NT2/D1 (cell line): ENCODE measurements around the gene ABCB9.

ENCODE experiments used
- DNase-seq: peaks from one replicate; pipeline ENCODE4 v3.0.0-alpha.2; 2011; ENCODE audit warnings: low read depth, low spot score
- H3K27me3 ChIP-seq: 2 replicates; pipeline ENCODE4 v1.6.0; 2011; ENCODE audit warnings: mild to moderate bottlenecking; ENCODE audit not compliant: insufficient read length, insufficient read depth
- H3K36me3 ChIP-seq: 2 replicates; pipeline ENCODE4 v1.6.1; 2011; ENCODE audit warnings: mild to moderate bottlenecking, low read length, mixed read lengths; ENCODE audit not compliant: insufficient read depth, insufficient read length
- H3K4me1 ChIP-seq: 2 replicates; pipeline ENCODE4 v1.5.1; 2011; ENCODE audit not compliant: insufficient read depth, insufficient read length
- H3K4me3 ChIP-seq: 2 replicates; pipeline ENCODE4 v1.5.1; 2011; ENCODE audit warnings: low read depth; ENCODE audit not compliant: insufficient read length
- H3K9ac ChIP-seq: 2 replicates; pipeline ENCODE4 v1.6.0; 2011; ENCODE audit warnings: low read depth; ENCODE audit not compliant: insufficient read length
- H3K9me3 ChIP-seq: 2 replicates; pipeline ENCODE4 v1.5.1; 2011; ENCODE audit warnings: mild to moderate bottlenecking, low read length; ENCODE audit not compliant: insufficient read depth
- SUZ12 ChIP-seq: IDR thresholded peaks from 2 replicates; pipeline ENCODE4 v1.6.1; 2011; ENCODE audit not compliant: insufficient read length, insufficient read depth; ENCODE audit errors: extremely low read depth
- YY1 ChIP-seq: IDR thresholded peaks from 2 replicates; pipeline ENCODE4 v1.6.1; 2011; ENCODE audit not compliant: insufficient read length, insufficient read depth
- ZNF274 ChIP-seq: IDR thresholded peaks from 2 replicates; pipeline ENCODE4 v1.6.1; 2011; ENCODE audit warnings: mild to moderate bottlenecking, low read depth, low read length

ABCB9 gene

GRCh38 chr12:122882908-122883558 is 83.2 kb downstream of the ABCB9 start:
- peaks cover 10% of the 10 kb centered on the region for H3K4me1 ChIP-seq
- TF ChIP-seq SUZ12 (no peak), YY1 (no peak), ZNF274 (no peak)
- no peak for DNase-seq

GRCh38 chr12:122880668-122881067 is 85.6 kb downstream of the ABCB9 start:
- Histone ChIP-seq H3K4me3 (no peak overlapping the region), H3K9ac (no peak overlapping the region), H3K9me3 (no peaks in the 10 kb centered on the region), H3K27me3 (peaks cover 39% of the 10 kb centered on the region), H3K4me1 (peaks cover 2% of the 10 kb centered on the region), H3K36me3 (peaks cover 22% of the 10 kb centered on the region)
- TF ChIP-seq SUZ12 (no peak), YY1 (no peak), ZNF274 (no peak)
- no peak for DNase-seq

More at GRCh38 chr12:122882908-122883558, 83.2 kb downstream of the ABCB9 start:
- H3K36me3 ChIP-seq = peaks cover 17% of the 10 kb centered on the region
- H3K4me3 ChIP-seq = no peak overlapping the region
- H3K9ac ChIP-seq = no peak overlapping the region
- peaks cover 16% of the 10 kb centered on the region for H3K27me3 ChIP-seq
- H3K9me3 ChIP-seq = no peaks in the 10 kb centered on the region

- H3K4me1 ChIP-seq = peaks cover 2% of the 10 kb centered on the region
- TF ChIP-seq ZNF274 (no peak), SUZ12 (no peak), YY1 (no peak)
- peaks cover 22% of the 10 kb centered on the region for H3K36me3 ChIP-seq
- H3K4me3 ChIP-seq = no peak overlapping the region
- H3K9me3 ChIP-seq = no peaks in the 10 kb centered on the region
- peaks cover 41% of the 10 kb centered on the region for H3K27me3 ChIP-seq
- H3K9ac ChIP-seq = no peak overlapping the region
- no peak for DNase-seq
Measured at GRCh38 chr12:122880155-122880667, 86.1 kb downstream of the ABCB9 start.
